GM19023 (cell line): ENCODE measurements around the gene UGDH.
"Not testable (repeated sequence)": the region's sequence is repeated elsewhere in the genome, so short reads cannot be mapped to it uniquely, and the experiment has no call there.

Experiments used
- ATAC-seq: cut with Tn5 transposase; IDR thresholded peaks from one replicate; pipeline ENCODE4 v1.9.1; 2021; ENCODE audit warnings: mild to moderate bottlenecking, moderate library complexity; ENCODE audit not compliant: unreplicated experiment

UGDH gene

DNA sequence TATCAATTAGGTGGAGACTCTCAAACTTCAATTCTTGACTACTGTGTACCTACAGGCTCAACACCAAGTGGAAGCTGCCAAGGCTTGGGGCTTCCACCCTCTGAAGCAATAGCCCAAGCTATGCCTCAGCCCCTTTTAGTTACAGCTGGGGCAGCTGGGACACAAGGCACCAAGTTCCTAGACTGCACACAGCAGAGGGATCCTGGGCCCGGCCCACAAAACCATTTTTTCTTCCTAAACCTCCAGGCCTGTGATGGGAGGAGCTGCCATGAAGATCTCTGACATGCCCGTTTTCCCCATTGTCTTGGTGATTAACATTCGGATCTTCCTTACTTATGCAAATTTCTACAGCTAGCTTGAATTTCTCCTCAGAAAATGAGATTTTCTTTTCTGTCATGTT is 3.4 kb upstream of the UGDH start:
- ATAC-seq: no peak

DNA sequence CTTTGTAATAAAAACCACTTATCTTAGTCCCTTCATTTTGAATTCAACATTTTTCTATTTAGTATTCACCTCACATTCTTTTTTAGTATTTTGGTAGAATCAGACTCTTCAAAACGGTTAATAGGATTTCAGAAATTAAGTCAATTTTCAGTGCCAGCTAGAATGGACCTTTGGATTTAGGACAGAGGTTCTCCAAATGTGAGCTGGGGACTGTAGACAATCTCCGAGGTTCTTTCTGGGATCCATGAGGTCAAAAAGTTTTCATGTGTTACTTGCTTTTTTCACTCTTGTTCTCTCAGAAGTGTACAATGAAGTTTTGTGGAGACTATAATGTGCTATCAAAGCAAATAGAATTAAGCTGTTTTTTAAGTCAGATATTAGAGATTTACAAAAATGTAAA is 2.3 kb upstream of the UGDH start:
- no peak for ATAC-seq

DNA sequence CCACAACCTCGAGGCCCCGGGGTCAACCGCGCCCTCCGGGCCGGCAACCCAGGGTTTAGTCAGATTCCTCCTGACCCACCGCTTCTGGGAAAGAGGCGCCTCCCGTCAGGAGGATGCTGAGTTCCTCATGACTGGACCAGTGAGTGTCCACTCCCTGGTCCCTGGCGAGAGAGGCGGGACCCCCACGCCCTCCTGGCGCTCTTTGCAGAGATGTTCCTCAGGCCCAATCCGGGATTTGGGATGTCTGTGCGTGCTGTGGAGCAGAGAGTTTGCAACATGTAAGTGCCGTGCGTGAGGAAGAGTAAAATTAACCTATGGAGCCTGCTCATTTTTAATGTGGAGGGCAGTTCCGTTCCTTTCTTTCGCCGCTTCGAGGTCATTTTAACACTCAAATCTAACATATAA is 824 bp upstream of the UGDH start:
- no peak for ATAC-seq

DNA sequence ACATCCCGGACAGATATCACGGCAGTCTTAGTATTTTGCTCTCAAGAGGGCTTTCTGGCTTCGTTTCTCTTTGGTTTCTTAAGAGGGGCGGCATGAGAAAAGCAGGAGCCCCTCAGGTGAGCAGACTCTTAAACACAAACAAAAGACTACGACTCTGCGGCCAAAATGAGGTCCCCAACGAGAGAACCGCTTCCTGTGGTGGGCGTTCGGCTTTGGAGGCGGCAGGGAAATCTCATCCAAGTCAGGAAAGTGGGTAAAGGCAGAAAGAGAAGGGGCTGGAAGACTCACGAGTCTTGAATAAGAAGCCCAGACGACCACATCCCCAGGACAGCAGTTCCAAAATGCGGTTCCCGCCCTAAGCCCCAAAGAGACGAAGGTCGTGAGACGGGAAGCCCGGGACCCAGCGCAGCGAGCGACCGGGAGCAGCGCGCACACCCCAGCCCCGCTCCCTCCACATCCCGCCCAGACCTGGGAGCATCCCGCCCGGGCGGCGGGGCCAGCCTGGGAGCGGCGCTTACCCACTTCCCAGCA is 409 bp downstream of the UGDH start:
- ATAC-seq: peak; percentile 18

DNA sequence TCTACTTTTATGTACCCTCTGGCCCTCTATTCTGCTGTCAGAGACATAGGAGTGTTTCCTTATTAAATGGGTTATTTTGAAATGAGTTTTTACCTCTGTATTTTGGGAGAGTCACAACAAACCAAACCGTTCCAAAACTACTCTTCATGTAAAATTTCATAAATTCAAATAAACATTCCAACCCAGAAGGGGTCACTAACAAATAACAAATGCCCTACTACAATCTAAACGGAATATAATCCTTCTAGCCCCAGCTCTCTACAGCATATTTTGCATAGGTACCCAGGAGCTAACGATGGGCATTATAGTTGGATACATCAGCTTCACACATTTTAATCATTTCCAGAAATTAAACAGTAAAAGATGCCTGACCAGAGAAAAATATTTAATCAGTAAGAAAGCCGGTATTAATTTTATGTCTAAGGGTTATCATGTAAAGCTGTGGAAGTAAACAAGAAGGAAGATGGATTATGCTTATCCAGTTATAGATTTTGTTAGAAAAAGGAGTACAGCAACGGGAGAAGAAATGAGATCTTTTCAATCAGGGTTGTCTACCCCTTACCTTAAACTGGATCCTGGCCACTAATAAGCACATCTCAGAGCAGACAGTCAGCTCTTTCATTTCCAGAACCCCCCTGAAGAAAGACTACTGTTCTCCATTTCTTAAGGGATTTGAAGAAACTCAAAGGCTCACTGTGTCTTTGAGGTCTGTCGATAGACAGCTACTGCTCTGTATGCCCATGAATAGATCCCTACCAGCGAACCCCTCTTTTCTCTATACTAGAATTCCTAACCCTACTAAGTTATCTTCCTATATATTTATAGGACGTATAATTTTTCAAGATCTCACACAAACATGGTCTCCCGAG is 1.2 kb downstream of the UGDH start:
- no peak for ATAC-seq

DNA sequence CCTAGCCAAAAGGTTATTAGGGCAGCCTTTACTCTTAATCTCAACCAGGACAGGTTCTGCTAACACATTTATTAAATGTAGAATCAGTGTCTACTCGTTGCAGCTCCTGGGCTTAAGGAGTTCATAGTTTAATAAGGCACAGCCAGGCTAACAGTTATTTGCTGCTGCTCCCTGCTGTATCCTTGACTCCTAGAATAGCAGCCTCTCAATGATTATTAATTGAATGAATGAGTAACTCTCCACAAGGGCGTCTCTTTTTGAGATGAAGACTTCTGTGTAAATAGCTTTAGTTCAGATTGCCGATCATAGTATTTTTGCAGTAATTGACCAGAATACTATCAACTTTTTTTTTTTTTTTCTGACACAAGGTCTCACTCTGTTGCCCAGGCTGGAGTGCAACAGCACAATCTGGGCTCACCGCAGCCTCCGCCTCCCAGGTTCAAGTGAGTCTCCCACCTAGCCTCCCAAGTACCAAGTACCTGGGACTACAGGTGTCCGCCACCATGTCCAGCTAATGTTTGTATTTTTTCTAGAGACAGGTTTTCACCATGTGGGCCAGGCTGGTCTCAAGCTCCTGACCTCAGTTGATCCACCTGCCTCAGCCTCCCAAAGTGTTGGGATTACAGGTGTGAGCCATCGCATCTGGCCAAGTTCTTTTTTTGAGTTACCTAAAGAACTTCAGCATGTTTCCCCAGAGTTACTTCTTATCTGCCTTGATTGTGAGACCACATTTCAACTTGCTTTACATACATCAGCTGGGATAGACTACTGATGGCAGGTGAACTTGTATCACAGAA is 2.9 kb downstream of the UGDH start:
- no peak for ATAC-seq

DNA sequence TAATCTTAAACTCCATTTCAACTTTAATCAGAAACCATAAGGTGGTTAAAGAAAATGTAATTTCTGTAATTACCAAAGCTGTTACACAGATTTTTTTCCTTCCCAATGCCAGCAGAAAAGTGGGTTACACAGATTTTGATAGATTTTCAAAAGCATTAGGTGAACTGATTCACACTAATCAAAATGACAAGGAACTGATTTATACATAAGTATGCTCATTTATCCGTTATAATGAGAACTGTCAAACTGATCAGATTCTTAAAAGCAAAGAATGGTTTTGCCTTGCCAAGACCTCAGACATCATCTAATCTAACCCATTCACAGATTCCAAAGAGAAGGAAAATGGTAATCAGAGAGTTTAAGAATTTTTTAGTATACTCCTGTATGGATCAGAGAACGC is 5.2 kb downstream of the UGDH start:
- no peak for ATAC-seq

DNA sequence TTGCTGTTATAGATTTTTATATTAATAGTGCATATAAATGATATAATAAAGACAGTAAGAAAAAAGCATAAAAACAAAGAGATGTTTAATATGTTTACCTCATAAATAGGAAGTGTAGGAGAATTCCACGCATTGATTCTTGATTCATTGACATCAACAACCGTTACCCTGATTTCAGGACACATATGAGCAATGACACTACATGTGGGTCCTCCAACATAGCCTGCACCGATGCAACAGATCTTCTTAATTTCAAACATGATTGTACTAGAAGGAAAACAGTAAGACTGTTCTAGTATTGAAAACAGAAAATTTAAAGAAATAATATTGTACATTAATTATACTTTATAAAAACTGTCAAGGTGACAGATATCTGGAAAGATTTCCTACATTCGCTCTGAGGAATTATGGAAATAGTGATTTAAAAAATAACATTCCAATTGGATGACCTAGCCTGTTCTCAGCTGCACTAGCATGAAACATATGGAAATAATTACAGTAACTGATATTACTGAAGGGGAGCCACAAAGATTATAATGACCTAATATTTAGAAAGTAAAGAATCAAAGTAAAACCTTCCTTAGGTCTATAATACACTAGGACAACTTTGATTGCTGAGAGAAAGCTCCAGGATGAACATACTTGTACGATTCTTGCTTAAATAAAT is 5.9 kb downstream of the UGDH start:
- no peak for ATAC-seq

DNA sequence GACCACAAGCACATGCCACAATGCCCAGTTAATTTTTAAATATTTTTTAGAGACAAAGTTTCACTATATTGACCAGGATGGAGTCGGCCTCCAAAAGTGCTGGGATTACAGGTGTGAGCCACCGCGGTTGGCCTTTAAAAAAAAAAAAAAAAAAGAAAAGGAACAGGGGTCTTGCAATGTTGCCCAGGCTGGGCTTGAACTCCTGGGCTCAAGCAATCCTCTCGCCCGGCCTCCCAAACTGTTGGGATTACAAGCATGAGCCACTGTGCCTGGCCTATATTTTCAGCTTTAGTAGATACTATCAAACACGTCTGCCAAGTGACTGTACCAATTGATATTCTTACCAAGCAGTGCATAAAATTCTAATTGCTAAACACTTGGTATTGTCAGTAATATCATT is 8.8 kb downstream of the UGDH start:
- ATAC-seq: no peak

DNA sequence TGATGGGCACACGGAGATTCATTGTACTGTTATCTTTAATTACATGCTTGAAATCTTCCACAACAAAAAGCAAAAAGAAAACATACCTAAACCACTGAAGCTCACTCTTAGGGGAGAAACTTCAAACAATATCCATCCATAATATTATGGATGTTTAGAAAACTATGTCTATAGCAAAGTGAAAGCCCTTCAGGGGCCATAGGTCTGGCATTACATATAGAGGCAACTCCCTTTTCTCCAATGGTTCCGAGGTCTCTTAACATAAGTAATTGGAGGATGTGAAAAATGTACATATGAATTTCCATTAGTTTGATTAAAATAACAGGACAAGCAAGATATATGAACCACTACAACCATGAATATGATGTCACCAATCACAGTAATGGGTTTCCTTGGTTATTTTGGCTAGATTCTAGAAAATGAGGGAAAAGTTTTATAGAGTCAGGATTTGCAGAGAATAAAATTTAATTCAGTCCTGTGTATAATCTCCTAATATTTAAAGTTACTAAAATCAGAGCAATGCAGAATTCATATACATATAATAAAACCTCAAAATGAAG is 10.8 kb downstream of the UGDH start:
- ATAC-seq: no peak

DNA sequence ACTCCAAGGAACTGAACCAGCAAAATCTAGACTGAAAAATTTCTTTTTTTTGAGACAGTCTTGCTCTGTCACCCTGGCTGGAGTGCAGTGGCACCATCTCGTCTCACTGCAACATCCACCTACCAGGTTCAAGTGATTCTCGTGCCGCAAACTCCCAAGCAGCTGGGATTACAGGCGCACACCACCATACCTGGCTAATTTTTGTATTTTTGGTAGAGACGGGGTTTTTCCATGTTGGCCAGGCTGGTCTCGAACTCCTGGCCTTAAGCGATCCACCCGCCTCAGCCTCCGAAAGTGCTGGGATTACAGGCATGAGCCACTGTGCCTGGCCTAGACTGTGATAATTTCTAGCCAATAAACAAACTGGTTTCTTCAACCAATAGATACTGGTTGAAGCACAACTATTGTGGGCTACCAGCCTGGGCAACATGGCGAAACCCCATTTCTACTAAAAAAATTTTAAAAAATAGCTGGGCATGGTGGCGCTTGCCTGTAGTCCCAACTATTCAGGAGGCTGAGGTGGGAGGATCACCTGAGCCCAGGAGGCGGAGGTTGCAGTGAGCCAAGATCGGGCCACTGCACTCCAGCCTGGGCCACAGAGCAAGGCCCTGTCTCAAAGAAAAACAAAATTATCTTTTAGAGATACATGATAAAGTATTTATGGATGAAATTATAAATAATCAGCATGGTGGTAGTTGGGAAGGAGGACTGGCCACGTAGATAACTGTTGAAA is 11.4 kb downstream of the UGDH start:
- ATAC-seq: not testable (repeated sequence)

DNA sequence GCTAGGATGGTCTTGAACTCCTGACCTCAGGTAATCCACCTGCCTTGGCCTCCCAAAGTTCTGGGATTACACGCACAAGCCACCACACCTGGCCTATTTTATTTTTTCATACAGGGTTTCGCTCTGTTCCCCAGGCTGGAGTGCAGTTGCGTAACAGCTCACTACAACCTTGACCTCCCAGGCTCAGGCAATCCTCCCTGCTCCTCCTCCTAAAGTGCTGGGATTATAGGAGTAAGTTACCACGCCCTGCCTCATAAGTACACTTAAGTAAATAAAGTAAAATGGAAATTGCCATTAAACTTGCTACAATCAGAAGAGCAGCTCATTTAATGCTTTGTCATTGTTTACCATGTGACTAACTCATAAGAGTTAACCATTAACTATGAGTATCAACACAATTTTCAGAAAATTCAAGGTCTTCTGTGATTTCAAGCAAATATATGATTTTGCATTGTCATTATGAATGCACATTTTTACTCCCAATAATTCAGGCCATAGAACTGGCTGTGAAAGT is 12.3 kb downstream of the UGDH start:
- ATAC-seq: no peak

DNA sequence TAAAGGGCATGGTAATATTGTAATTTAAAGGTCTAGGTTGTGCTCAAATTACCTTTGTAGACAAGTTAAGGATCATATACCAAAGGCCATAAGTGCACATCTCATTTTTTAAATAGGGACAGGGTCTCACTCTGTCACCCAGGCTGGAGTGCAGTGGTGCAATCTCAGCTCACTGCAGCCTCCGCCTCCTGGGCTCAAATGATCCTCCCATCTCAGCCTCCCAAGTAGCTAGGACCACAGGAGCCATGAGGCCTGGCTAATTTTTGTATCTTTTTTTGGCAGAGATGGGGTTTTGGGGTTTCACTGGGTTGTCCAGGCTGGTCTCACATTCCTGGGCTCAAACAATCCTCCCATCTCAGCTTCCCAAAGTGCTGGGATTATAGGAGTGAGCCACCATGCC is 13.0 kb downstream of the UGDH start:
- not testable (repeated sequence) for ATAC-seq

DNA sequence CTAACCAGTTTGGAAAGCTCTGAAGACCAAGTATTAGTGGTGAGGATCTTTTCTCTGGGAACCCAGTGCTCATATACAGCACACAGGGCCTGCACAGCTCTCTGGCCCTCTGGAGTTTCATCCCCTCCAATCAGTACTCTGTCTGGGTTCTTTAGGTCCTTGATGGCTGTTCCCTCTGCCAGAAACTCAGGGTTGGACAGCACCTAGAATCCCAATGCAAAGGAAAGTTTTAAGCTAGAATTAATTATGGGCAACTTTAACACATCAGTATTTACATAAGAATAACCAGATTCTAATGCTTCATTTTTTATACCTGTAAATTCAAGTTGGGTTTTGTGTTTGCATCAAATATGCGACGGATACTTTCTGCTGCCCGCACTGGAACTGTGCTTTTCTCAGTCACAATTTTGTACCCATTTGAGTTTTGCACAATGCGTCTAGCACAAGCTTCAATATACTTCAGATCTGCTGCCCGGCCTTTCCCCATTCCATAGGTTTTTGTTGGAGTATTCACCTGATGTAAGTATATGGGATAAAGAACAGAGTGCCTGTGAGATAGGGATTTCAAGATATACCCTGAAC is 16.8 kb downstream of the UGDH start:
- ATAC-seq: no peak

DNA sequence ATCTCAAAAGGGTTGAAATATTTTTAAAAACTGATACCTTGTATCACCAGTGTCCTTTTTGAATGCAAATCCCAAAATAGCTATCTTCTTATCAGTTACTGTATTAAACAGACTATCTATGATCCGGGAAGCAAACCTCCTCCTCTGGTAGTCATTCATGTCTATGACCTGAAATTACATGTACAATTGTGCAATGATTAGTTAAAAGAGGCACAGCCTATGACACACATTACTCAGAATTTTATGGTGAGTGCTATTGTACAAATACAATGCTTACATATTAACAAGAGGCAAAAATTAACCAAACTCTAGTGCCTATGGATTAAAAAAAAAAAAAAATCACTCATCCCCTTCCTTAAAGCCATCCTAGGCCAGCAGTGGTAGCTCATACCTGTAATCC is 21.7 kb downstream of the UGDH start:
- no peak for ATAC-seq

DNA sequence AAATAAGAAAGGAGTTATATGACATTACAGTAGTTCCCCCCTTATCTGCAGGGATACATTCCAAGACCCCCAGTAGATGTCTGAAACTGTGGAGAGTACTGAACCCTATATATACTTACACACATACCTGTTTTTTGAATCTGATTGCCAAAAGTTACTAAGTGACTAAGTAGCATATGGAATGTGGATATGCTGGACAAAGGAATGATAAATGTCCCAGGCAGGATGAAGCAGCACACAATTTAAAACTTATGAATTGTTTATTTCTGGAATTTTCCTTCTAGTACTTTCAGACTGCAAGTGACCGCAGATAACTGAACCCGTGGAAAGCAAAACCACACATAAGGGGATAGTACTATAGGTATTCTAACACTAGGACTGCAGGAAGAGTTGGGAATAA is 22.7 kb downstream of the UGDH start:
- no peak for ATAC-seq

DNA sequence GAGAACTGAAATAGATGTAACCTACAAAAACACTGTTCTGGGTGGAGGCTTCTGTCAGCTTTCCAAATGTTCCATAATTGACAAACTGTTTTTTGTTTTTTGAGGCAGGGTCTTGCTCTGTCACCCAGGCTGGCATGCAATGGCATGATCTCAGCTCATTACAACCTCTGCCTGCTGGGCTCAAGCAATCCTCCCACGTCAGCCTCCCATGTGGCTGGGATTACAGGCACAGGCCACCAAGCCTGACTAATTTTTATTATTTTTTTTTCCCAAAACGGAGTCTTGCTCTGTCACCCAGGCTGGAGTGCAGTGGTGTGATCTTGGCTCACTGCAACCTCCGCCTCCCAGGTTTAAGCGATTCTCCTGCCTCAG is 24.6 kb downstream of the UGDH start:
- ATAC-seq: not testable (repeated sequence)

DNA sequence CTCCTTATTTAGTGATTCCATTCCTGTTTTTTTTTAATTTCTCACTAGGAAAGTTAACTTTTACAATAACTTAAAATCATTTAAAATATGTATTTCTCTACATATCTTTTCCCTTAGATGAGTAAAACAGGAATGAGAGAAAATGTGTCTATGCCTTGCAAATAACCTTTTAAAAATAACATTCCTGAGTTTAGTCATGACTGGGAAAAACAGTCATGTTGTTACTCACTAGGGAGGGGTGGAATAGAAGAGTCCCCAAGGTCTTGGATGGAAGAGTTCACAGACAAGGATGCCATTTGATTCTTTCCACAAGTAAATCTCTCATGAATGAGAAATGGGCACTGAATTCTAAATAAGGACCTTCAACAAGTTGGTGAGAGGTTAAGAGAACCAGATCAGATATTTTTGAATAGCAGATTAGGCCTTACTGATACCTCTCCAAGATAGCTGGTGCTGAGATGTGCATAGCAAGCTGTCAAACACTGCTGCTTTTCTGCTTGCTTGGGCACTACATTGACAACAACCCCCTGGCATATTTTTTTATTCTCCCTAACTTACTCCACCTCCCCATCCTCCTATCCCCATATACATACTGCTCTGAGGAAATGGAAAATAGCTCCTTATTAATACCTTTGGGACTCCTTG is 25.1 kb downstream of the UGDH start:
- no peak for ATAC-seq

DNA sequence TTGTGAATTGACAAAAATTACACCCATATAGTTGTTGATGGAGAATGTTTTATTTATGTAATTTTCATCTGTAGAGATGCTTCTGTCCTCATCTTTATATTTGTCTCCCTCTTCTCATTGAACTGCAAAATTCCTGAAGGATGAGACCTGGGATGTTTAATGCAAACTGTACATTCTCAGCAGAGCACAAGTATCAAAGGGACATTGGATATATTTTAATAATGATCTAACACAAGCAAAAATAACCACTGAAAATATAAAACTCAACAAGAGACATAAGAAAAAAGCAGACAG is 28.6 kb downstream of the UGDH start:
- no peak for ATAC-seq
